GM21360 (cell line): ENCODE data around the gene HBM.
"Not testable (repeated sequence)": the region's sequence is repeated elsewhere in the genome, so short reads cannot be mapped to it uniquely, and the experiment has no call there.

Source experiments
- ATAC-seq: cut with Tn5 transposase; IDR thresholded peaks from one replicate; pipeline ENCODE4 v1.9.1; 2021; ENCODE audit warnings: mild to moderate bottlenecking, moderate library complexity; ENCODE audit not compliant: unreplicated experiment

Gene HBM

DNA sequence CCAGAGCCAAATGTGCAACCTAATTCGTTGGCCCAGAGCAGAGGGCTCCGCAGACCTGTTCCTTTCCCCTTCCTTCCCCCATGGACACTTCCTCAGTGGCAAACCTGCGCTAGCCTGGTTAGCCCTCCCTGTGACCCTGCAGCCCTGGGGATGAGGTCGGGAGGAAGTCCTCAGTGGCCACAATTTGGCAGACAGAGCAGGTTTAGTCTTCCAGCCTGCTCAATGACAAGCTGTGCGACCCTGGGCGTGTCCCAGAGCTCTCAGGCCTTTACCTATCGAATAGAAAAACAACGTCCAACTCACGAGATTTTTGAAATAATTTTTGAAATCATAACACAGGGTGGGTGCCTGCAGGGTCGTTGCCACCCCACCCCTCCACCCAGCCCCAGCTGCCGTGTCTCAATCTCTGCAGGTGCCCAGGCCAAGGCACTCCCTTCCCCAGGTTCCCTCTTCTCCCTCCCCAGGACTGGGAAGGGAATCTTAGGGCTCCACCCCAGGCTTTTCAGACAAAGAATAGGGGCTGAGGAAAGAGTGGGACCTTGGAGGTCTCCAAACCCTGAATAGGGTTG, 1.4 kb downstream of the HBM start:
- no peak for ATAC-seq

DNA sequence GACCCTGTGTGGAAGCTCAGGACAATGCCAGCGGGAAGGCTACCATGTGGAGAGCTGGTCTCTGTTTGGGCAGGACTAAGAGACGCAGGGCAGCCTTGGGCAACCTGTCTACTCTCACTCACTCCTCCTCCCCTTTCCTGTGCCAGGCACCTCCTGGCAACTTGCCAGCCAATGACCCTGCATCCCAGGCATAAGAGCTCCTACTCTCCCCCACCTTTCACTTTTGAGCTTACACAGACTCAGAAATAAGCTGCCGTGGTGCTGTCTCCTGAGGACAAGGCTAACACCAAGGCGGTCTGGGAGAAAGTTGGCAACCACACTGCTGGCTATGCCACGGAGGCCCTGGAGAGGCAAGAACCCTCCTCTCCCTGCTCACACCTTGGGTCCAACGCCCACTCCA, 2.6 kb downstream of the HBM start:
- no peak for ATAC-seq

DNA sequence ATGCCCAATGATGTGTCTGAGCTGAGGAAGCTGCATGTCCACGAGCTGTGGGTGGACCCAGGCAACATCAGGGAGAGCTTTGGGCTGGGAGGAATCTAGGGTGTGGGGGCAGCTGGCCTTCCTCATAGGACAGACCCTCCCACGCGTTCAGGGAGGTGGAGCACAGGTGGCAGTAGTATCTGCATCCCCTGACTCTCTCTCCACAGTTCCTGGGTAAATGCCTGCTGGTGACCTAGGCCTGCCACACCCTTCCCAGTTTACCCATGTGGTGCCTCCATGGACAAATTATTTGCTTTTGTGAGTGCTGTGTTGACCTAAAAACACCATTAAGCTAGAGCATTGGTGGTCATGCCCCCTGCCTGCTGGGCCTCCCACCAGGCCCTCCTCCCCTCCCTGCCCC, 3.2 kb downstream of the HBM start:
- ATAC-seq = no peak

DNA sequence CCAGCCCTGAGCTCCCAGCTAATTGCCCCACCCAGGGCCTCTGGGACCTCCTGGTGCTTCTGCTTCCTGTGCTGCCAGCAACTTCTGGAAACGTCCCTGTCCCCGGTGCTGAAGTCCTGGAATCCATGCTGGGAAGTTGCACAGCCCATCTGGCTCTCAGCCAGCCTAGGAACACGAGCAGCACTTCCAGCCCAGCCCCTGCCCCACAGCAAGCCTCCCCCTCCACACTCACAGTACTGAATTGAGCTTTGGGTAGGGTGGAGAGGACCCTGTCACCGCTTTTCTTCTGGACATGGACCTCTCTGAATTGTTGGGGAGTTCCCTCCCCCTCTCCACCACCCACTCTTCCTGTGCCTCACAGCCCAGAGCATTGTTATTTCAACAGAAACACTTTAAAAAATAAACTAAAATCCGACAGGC, 4.3 kb downstream of the HBM start:
- ATAC-seq = not testable (repeated sequence)

DNA sequence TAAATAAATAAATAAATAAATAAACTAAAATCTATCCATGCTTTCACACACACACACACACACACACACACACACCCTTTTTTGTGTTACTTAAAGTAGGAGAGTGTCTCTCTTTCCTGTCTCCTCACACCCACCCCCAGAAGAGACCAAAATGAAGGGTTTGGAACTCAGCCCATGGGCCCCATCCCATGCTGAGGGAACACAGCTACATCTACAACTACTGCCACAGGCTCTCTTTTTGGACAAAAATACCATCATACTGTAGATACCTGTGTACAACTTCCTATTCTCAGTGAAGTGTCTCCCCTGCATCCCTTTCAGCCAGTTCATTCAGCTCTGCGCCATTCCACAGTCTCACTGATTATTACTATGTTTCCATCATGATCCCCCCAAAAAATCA, 5.0 kb downstream of the HBM start:
- no peak for ATAC-seq

DNA sequence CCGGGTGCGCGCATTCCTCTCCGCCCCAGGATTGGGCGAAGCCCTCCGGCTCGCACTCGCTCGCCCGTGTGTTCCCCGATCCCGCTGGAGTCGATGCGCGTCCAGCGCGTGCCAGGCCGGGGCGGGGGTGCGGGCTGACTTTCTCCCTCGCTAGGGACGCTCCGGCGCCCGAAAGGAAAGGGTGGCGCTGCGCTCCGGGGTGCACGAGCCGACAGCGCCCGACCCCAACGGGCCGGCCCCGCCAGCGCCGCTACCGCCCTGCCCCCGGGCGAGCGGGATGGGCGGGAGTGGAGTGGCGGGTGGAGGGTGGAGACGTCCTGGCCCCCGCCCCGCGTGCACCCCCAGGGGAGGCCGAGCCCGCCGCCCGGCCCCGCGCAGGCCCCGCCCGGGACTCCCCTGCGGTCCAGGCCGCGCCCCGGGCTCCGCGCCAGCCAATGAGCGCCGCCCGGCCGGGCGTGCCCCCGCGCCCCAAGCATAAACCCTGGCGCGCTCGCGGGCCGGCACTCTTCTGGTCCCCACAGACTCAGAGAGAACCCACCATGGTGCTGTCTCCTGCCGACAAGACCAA, 6.7 kb downstream of the HBM start, which contains the start of gene HBA2:
Gene HBA2, plus strand, starts transcription at position 503 of the 568 bp plus-strand sequence. Its CDS starts 37 bp downstream, at position 540.
- not testable (repeated sequence) for ATAC-seq

DNA sequence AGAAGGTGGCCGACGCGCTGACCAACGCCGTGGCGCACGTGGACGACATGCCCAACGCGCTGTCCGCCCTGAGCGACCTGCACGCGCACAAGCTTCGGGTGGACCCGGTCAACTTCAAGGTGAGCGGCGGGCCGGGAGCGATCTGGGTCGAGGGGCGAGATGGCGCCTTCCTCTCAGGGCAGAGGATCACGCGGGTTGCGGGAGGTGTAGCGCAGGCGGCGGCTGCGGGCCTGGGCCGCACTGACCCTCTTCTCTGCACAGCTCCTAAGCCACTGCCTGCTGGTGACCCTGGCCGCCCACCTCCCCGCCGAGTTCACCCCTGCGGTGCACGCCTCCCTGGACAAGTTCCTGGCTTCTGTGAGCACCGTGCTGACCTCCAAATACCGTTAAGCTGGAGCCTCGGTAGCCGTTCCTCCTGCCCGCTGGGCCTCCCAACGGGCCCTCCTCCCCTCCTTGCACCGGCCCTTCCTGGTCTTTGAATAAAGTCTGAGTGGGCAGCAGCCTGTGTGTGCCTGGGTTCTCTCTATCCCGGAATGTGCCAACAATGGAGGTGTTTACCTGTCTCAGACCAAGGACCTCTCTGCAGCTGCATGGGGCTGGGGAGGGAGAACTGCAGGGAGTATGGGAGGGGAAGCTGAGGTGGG, 7.6 kb downstream of the HBM start:
- ATAC-seq = not testable (repeated sequence)

DNA sequence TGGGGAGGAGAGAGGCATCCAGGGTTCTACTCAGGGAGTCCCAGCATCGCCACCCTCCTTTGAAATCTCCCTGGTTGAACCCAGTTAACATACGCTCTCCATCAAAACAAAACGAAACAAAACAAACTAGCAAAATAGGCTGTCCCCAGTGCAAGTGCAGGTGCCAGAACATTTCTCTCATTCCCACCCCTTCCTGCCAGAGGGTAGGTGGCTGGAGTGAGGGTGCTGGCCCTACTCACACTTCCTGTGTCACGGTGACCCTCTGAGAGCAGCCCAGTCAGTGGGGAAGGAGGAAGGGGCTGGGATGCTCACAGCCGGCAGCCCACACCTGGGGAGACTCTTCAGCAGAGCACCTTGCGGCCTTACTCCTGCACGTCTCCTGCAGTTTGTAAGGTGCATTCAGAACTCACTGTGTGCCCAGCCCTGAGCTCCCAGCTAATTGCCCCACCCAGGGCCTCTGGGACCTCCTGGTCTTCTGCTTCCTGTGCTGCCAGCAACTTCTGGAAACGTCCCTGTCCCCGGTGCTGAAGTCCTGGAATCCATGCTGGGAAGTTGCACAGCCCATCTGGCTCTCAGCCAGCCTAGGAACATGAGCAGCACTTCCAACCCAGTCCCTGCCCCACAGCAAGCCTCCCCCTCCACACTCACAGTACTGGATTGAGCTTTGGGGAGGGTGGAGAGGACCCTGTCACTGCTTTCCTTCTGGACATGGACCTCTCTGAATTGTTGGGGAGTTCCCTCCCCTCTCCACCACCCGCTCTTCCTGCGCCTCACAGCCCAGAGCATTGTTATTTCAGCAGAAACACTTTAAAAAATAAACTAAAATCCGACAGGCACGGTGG, 8.4 kb downstream of the HBM start:
- ATAC-seq = not testable (repeated sequence)

DNA sequence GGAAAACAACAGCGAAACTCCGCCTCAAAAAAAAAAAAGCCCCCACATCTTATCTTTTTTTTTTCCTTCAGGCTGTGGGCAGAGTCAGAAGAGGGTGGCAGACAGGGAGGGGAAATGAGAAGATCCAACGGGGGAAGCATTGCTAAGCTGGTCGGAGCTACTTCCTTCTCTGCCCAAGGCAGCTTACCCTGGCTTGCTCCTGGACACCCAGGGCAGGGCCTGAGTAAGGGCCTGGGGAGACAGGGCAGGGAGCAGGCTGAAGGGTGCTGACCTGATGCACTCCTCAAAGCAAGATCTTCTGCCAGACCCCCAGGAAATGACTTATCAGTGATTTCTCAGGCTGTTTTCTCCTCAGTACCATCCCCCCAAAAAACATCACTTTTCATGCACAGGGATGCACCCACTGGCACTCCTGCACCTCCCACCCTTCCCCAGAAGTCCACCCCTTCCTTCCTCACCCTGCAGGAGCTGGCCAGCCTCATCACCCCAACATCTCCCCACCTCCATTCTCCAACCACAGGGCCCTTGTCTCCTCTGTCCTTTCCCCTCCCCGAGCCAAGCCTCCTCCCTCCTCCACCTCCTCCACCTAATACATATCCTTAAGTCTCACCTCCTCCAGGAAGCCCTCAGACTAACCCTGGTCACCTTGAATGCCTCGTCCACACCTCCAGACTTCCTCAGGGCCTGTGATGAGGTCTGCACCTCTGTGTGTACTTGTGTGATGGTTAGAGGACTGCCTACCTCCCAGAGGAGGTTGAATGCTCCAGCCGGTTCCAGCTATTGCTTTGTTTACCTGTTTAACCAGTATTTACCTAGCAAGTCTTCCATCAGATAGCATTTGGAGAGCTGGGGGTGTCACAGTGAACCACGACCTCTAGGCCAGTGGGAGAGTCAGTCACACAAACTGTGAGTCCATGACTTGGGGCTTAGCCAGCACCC, 9.5 kb downstream of the HBM start:
- ATAC-seq = no peak

DNA sequence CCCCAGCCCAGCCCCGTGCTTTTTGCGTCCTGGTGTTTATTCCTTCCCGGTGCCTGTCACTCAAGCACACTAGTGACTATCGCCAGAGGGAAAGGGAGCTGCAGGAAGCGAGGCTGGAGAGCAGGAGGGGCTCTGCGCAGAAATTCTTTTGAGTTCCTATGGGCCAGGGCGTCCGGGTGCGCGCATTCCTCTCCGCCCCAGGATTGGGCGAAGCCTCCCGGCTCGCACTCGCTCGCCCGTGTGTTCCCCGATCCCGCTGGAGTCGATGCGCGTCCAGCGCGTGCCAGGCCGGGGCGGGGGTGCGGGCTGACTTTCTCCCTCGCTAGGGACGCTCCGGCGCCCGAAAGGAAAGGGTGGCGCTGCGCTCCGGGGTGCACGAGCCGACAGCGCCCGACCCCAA, 10.2 kb downstream of the HBM start:
- ATAC-seq = not testable (repeated sequence)

DNA sequence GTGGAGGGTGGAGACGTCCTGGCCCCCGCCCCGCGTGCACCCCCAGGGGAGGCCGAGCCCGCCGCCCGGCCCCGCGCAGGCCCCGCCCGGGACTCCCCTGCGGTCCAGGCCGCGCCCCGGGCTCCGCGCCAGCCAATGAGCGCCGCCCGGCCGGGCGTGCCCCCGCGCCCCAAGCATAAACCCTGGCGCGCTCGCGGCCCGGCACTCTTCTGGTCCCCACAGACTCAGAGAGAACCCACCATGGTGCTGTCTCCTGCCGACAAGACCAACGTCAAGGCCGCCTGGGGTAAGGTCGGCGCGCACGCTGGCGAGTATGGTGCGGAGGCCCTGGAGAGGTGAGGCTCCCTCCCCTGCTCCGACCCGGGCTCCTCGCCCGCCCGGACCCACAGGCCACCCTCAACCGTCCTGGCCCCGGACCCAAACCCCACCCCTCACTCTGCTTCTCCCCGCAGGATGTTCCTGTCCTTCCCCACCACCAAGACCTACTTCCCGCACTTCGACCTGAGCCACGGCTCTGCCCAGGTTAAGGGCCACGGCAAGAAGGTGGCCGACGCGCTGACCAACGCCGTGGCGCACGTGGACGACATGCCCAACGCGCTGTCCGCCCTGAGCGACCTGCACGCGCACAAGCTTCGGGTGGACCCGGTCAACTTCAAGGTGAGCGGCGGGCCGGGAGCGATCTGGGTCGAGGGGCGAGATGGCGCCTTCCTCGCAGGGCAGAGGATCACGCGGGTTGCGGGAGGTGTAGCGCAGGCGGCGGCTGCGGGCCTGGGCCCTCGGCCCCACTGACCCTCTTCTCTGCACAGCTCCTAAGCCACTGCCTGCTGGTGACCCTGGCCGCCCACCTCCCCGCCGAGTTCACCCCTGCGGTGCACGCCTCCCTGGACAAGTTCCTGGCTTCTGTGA, 11.0 kb downstream of the HBM start, which contains the start of gene HBA1:
Gene HBA1, plus strand, starts transcription at position 204 of the 906 bp plus-strand sequence. Its CDS starts 37 bp downstream, at position 241.
- ATAC-seq = not testable (repeated sequence)

DNA sequence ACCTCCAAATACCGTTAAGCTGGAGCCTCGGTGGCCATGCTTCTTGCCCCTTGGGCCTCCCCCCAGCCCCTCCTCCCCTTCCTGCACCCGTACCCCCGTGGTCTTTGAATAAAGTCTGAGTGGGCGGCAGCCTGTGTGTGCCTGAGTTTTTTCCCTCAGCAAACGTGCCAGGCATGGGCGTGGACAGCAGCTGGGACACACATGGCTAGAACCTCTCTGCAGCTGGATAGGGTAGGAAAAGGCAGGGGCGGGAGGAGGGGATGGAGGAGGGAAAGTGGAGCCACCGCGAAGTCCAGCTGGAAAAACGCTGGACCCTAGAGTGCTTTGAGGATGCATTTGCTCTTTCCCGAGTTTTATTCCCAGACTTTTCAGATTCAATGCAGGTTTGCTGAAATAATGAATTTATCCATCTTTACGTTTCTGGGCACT, 11.6 kb downstream of the HBM start:
- no peak for ATAC-seq

DNA sequence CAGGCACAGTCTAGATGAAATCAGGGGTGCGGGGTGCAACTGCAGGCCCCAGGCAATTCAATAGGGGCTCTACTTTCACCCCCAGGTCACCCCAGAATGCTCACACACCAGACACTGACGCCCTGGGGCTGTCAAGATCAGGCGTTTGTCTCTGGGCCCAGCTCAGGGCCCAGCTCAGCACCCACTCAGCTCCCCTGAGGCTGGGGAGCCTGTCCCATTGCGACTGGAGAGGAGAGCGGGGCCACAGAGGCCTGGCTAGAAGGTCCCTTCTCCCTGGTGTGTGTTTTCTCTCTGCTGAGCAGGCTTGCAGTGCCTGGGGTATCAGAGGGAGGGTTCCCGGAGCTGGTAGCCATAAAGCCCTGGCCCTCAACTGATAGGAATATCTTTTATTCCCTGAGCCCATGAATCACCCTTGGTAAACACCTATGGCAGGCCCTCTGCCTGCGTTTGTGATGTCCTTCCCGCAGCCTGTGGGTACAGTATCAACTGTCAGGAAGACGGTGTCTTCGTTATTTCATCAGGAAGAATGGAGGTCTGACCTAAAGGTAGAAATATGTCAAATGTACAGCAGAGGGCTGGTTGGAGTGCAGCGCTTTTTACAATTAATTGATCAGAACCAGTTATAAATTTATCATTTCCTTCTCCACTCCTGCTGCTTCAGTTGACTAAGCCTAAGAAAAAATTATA, 12.3 kb downstream of the HBM start:
- no peak for ATAC-seq

DNA sequence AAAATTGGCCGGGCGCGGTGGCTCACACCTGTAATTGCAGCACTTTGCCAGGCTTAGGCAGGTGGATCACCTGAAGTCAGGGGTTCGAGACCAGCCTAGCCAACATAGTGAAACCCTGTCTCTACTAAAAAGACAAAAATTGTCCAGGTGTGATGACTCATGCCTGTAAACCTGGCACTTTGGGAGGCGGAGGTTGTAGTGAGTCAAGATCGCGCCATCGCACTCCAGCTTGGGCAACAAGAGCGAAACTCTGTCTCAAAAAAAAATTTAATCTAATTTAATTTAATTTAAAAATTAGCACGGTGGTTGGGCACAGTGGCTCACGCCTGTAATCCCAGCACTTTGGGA, 12.9 kb downstream of the HBM start:
- ATAC-seq = no peak

DNA sequence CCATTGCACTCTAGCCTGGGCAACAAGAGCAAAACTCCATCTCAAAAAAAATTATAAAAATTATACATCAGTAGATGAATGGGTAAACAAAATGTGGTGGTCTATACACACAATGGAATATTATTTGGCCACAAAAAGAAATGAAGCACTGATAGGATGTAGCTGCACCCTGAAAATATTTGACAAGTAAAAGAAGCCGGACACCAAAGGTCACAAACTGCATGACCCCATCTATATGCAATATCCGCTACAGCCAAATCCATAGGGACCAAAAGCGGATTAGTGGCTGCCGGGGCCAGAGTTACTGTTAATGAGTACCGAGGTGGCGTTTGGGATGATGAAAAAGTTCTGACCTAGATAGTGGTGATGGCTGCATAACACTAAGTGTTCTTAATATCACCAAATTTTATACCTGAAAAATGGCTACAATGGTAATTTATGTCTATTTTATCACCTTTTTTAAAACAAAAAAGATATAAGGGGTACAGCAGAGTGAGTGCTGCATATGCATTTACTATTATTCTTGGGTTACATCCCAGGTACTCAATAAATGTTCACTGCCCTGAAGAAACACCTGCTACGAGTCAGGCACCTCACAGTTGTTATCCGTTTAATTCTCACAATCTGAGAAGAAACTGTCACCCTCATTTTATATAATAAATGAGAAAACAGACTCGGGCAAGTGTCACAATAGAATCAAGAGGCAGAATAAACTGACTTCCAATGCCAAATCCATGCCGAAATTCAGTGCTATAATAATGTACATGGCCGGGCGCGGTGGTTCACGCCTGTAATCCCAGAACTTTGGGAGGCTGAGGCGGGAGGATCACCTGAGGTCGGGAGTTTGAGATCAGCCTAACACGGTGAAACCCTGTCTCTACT, 13.7 kb downstream of the HBM start:
- no peak for ATAC-seq

DNA sequence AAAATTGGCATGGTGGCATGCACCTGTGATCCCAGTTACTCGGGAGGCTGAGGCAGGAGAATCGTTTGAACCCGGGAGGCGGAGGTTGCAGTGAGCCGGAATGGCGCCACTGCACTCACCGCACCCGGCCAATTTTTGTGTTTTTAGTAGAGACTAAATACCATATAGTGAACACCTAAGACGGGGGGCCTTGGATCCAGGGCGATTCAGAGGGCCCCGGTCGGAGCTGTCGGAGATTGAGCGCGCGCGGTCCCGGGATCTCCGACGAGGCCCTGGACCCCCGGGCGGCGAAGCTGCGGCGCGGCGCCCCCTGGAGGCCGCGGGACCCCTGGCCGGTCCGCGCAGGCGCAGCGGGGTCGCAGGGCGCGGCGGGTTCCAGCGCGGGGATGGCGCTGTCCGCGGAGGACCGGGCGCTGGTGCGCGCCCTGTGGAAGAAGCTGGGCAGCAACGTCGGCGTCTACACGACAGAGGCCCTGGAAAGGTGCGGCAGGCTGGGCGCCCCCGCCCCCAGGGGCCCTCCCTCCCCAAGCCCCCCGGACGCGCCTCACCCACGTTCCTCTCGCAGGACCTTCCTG, 14.4 kb downstream of the HBM start, which contains the start of gene HBQ1:
Gene HBQ1, plus strand, starts transcription at position 359 of the 575 bp plus-strand sequence. Its CDS starts 28 bp downstream, at position 387.
- ATAC-seq = no peak
